Measurements from ENCODE around the gene OSBPL6. TPM values are rescaled to one million over a fixed set of nuclear protein-coding genes. Genes with fewer than 3 reads are reported as not detected.

Gene OSBPL6
- total RNA-seq, 1 donor from 2014 or later = 5.3 TPM

DNA sequence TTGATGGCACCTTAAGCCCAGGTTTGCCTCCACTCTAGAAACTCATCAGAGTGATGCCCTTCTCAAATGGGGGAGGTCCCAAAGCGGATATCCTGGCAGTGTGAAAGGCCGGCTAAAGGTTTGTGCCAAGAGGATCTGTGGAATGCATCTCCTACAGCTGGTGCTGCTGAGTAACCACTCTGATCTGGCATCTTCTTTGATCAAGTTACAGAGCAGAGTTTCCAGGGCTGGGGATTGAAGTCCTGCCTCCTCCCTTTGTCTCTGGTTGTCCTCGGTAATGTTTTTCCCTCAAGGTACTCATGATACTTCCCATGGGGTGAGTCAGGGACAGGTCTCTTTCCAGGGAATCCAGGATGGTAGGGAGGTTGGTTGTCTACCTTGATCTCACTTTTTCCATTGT, 232.1 kb downstream of the OSBPL6 start:
- Histone ChIP-seq H3K36me3 (ENCODE audit: control insufficient read depth, insufficient read depth, low read length) (peaks cover under 1% of the 10 kb centered on the region), H3K4me3 (ENCODE audit: low read depth, low read length) (no peak overlapping the region), H3K27me3 (ENCODE audit: control insufficient read depth, insufficient read depth, low read length) (no peaks in the 10 kb centered on the region)
- no peak for FAIRE-seq
- no peak for DNase-seq (ENCODE audit: low read depth)
- TF ChIP-seq, protein P1, sequence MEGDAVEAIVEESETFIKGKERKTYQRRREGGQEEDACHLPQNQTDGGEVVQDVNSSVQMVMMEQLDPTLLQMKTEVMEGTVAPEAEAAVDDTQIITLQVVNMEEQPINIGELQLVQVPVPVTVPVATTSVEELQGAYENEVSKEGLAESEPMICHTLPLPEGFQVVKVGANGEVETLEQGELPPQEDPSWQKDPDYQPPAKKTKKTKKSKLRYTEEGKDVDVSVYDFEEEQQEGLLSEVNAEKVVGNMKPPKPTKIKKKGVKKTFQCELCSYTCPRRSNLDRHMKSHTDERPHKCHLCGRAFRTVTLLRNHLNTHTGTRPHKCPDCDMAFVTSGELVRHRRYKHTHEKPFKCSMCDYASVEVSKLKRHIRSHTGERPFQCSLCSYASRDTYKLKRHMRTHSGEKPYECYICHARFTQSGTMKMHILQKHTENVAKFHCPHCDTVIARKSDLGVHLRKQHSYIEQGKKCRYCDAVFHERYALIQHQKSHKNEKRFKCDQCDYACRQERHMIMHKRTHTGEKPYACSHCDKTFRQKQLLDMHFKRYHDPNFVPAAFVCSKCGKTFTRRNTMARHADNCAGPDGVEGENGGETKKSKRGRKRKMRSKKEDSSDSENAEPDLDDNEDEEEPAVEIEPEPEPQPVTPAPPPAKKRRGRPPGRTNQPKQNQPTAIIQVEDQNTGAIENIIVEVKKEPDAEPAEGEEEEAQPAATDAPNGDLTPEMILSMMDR (IDR thresholded peaks at IDR 0.05; ENCODE audit: insufficient read depth, low read length, severe bottlenecking) = no peak

- DNase-seq (ENCODE audit: low read depth) (no peak), FAIRE-seq (no peak)
- Histone ChIP-seq H3K36me3 (ENCODE audit: control insufficient read depth, insufficient read depth, low read length) (peaks cover 3% of the 10 kb centered on the region), H3K27me3 (ENCODE audit: control insufficient read depth, insufficient read depth, low read length) (no peaks in the 10 kb centered on the region), H3K4me3 (ENCODE audit: low read depth, low read length) (no peak overlapping the region)
- TF ChIP-seq, protein P1 (IDR thresholded peaks at IDR 0.05; ENCODE audit: insufficient read depth, low read length, severe bottlenecking) = no peak
Measured at GRCh38 chr2:178427458-178427857, 233.1 kb downstream of the OSBPL6 start.

DNA sequence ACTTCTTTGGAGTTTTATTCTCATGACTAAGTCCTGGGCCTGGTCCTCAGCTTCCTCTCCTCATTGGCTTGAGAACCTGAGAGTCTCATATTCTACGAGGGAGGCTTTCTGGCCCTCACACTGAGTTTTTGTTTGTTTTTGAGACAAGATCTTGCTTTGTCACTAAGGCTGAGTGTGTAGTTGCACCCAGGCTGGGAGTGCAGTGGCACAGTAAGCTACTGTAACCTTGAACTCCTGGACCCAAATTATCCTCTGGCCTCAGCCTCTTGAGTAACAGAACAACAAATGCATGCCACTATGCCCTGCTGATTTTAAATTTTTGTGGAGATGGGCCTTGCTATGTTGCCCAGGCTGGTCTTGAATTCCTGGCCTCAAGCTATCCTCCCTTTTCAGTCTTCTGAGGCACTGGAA, 234.1 kb downstream of the OSBPL6 start:
- Histone ChIP-seq H3K4me3 (ENCODE audit: low read depth, low read length) (no peak overlapping the region), H3K27me3 (ENCODE audit: control insufficient read depth, insufficient read depth, low read length) (no peaks in the 10 kb centered on the region), H3K36me3 (ENCODE audit: control insufficient read depth, insufficient read depth, low read length) (peaks cover 3% of the 10 kb centered on the region)
- TF ChIP-seq, protein P1 (IDR thresholded peaks at IDR 0.05; ENCODE audit: insufficient read depth, low read length, severe bottlenecking) = no peak
- DNase-seq (ENCODE audit: low read depth) (no peak), FAIRE-seq (no peak)

DNA sequence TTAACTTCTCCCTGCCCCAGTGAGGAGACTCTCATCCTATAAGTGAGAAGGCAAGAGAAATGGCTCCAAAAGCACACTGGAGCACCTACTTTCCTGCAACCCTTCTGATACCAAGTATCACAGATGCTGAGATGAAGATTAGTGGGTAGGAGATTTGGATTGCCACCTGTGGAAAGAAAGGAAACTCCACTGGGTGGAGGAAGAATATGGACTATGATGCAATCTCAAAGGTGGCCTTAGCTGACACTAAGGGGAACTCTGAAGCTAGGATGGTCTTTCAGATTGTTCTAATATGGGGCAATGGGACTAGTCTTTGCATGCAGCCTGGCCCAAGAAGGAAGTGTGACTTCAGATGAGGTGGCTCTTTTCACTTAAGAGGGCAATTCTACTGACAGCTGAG, 235.0 kb downstream of the OSBPL6 start:
- peaks cover 3% of the 10 kb centered on the region for H3K36me3 ChIP-seq (ENCODE audit: control insufficient read depth, insufficient read depth, low read length)

DNA sequence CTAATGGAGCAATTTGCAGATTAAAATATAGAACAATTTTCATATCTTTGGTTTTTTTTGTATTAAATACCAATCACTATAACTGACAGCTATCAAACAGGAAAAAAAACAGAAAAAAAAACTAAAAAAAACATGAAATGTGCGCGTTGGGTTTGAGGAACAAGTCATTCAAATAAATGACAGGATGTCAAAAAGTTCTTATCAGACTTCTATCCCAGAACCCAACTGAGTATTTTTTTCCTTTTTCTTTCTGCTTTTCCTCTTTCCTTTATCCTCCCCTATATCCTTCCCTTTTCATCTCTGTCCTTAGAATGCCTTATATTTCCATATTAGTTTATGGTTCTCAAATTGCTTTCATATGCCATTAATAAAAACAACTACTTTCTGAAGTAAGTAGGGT, 242.3 kb downstream of the OSBPL6 start:
- TF ChIP-seq, protein P1 (IDR thresholded peaks at IDR 0.05; ENCODE audit: insufficient read depth, low read length, severe bottlenecking) = no peak
- H3K36me3 ChIP-seq (ENCODE audit: control insufficient read depth, insufficient read depth, low read length) = peaks cover 1% of the 10 kb centered on the region
- DNase-seq (ENCODE audit: low read depth) = no peak

More for the DNA sequence above, 235.0 kb downstream of the OSBPL6 start:
- Histone ChIP-seq H3K4me3 (ENCODE audit: low read depth, low read length) (no peak overlapping the region), H3K27me3 (ENCODE audit: control insufficient read depth, insufficient read depth, low read length) (no peaks in the 10 kb centered on the region)
- FAIRE-seq = no peak
- no peak for DNase-seq (ENCODE audit: low read depth)
- TF ChIP-seq, protein P1 (IDR thresholded peaks at IDR 0.05; ENCODE audit: insufficient read depth, low read length, severe bottlenecking) = no peak

DNA sequence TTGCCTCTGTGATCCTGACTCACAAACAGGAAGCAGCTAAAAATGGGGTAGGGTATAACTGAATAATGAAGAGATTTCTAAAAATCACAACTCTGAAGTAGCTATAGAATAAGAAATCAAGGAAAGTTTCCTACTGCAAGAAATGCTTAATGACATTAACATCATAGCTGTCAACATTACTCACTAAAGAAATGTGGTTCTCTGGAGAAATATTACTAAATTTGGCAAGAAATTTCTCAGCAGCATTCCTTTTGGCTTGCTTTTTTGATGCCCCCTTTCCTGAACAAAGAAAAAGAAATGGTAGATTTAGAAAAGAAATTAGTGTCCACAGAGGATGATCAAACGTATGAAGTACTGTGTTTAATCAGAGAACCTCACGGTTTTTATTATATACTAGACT, 247.1 kb downstream of the OSBPL6 start:
- H3K27me3 ChIP-seq (ENCODE audit: control insufficient read depth, insufficient read depth, low read length) = no peaks in the 10 kb centered on the region
- DNase-seq (ENCODE audit: low read depth) = no peak

More for the DNA sequence above, 242.3 kb downstream of the OSBPL6 start:
- no peak for FAIRE-seq
- H3K27me3 ChIP-seq (ENCODE audit: control insufficient read depth, insufficient read depth, low read length) = no peaks in the 10 kb centered on the region
- no peak overlapping the region for H3K4me3 ChIP-seq (ENCODE audit: low read depth, low read length)

More for the DNA sequence above, 247.1 kb downstream of the OSBPL6 start:
- FAIRE-seq = no peak
- Histone ChIP-seq H3K4me3 (ENCODE audit: low read depth, low read length) (no peak overlapping the region), H3K36me3 (ENCODE audit: control insufficient read depth, insufficient read depth, low read length) (peaks cover 12% of the 10 kb centered on the region)
- TF ChIP-seq, protein P1 (IDR thresholded peaks at IDR 0.05; ENCODE audit: insufficient read depth, low read length, severe bottlenecking) = no peak
